A549 (cell line): Measurements from ENCODE around the gene UNC13D. TPM values are rescaled to one million over a fixed set of nuclear protein-coding genes. Genes with fewer than 3 reads are reported as not detected.
A peak's percentile ranks its signal among the peaks of the same experiment; 100 is the strongest.

Experiments used
- ATAC-seq, 2 experiments: fragments of 200-7000 bp in 1 of 2; fragments of >200 bp in 1 of 2; cut with Nextera tagmentation in 1 of 2; cut with Tn5 transposase in 1 of 2; 3 replicates each; pipeline versions ENCODE4 v1.8.0 to v1.9.1; 2018 to 2020; ENCODE audit warnings: mild to moderate bottlenecking in 1 of 2, moderate library complexity in 1 of 2
- CTCF ChIA-PET: fragments of 300-600 bp; sonication (Branson Sonifier 250); formaldehyde crosslinking; extraction: SDS; loops from one replicate; lab custom pipeline; 2021; ENCODE audit warnings: antibody characterized with exemption, inconsistent platforms; lab: Yijun Ruan, JAX
- POLR2A ChIA-PET: fragments of 350-600 bp; formaldehyde crosslinking; extraction: SDS; loops from one replicate; lab custom pipeline; 2021; ENCODE audit warnings: antibody characterized with exemption, inconsistent platforms; lab: Yijun Ruan, JAX
- DNase-seq, 2 experiments: peaks; one replicate each; pipeline versions ENCODE4 v3.0.0 to v3.0.0-alpha.2; 2011 to 2016; ENCODE audit warnings: low read depth in 1 of 2, low spot score in 1 of 2
- FAIRE-seq: peaks from 2 replicates; lab custom pipeline; 2011; peaks lifted over from hg19 to GRCh38; lab: Jason Lieb, UNC
- H3K27ac ChIP-seq, 2 experiments: fragments of >200 bp; sonication (Bioruptor Twin); formaldehyde crosslinking; 3 replicates each; pipeline ENCODE4 v1.5.1; 2016 to 2017
- H3K4me1 ChIP-seq: fragments of >200 bp; sonication (Bioruptor Twin); formaldehyde crosslinking; 3 replicates; pipeline ENCODE4 v1.6.1; 2016
- H3K4me2 ChIP-seq: fragments of >200 bp; sonication (Bioruptor Twin); formaldehyde crosslinking; 3 replicates; pipeline ENCODE4 v1.6.1; 2016
- H3K4me3 ChIP-seq: fragments of >200 bp; sonication (Bioruptor Twin); formaldehyde crosslinking; 3 replicates; pipeline ENCODE4 v1.5.1; 2016
- H3K9me3 ChIP-seq: fragments of >200 bp; sonication (Bioruptor Twin); formaldehyde crosslinking; 3 replicates; pipeline ENCODE4 v1.6.1; 2016
- BHLHE40 ChIP-seq: IDR thresholded peaks from 2 replicates; pipeline ENCODE4 v1.6.1; 2012; ENCODE audit warnings: low read depth, low read length, inconsistent platforms
- CHD2 ChIP-seq: fragments of 150-350 bp; IDR thresholded peaks from 2 replicates; pipeline ENCODE4 v1.6.1; 2014; ENCODE audit warnings: low read length; ENCODE audit not compliant: partially characterized antibody
- EHF ChIP-seq: fragments of 250-450 bp; sonication (Bioruptor Pico); IDR thresholded peaks from 2 replicates; pipeline ENCODE4 v1.5.0; 2020; ENCODE audit warnings: mild to moderate bottlenecking
- EP300 ChIP-seq, 2 experiments: fragments of >200 bp; sonication (Bioruptor Twin); formaldehyde crosslinking; IDR thresholded peaks; 2 replicates in 1 of 2; 3 replicates in 1 of 2; pipeline ENCODE4 v1.6.1; 2016 to 2017
- FOSB ChIP-seq: fragments of 250-450 bp; sonication (Bioruptor Pico); IDR thresholded peaks from 2 replicates; pipeline ENCODE4 v1.5.0; 2020; ENCODE audit warnings: mild to moderate bottlenecking, moderate library complexity
- GATA3 ChIP-seq: IDR thresholded peaks from 2 replicates; pipeline ENCODE4 v1.6.1; 2012; ENCODE audit warnings: borderline replicate concordance
- HEYL ChIP-seq: fragments of 250-450 bp; sonication (Bioruptor Pico); IDR thresholded peaks from 2 replicates; pipeline ENCODE4 v1.8.0; 2021; ENCODE audit warnings: mild to moderate bottlenecking, moderate library complexity
- MAFK ChIP-seq: fragments of 450-650 bp; IDR thresholded peaks from 2 replicates; pipeline ENCODE4 v1.6.1; 2014; ENCODE audit not compliant: partially characterized antibody
- MYC ChIP-seq: IDR thresholded peaks from 2 replicates; pipeline ENCODE4 v1.6.1; 2012; ENCODE audit warnings: mild to moderate bottlenecking, inconsistent platforms, low read length, improper control_type of control experiment, borderline replicate concordance
- NR3C1 ChIP-seq: fragments of >200 bp; sonication (Bioruptor Twin); formaldehyde crosslinking; IDR thresholded peaks from 3 replicates; pipeline ENCODE4 v1.6.1; 2017
- POLR2A ChIP-seq: IDR thresholded peaks from 2 replicates; pipeline ENCODE4 v1.6.1; 2012; ENCODE audit warnings: mild to moderate bottlenecking, low read length
- RARB ChIP-seq: fragments of 250-450 bp; sonication (Bioruptor Pico); IDR thresholded peaks from 2 replicates; pipeline ENCODE4 v1.8.0; 2021; ENCODE audit warnings: mild to moderate bottlenecking, moderate library complexity
- RFX5 ChIP-seq: fragments of 450-650 bp; IDR thresholded peaks from 2 replicates; pipeline ENCODE4 v1.7.1; 2014; ENCODE audit warnings: antibody characterized with exemption, mild to moderate bottlenecking, moderate library complexity
- RNF2 ChIP-seq: fragments of 200-600 bp; sonication (generic); IDR thresholded peaks from 2 replicates; pipeline ENCODE4 v1.6.1; 2016; ENCODE audit warnings: low read depth, mild to moderate bottlenecking, antibody characterized with exemption, moderate library complexity, borderline replicate concordance
- SMC3 ChIP-seq: fragments of >200 bp; sonication (Bioruptor Twin); formaldehyde crosslinking; IDR thresholded peaks from 3 replicates; pipeline ENCODE4 v1.6.1; 2018; ENCODE audit warnings: inconsistent platforms
- SREBF2 ChIP-seq: fragments of 450-650 bp; IDR thresholded peaks from 2 replicates; pipeline ENCODE4 v1.6.1; 2014; ENCODE audit warnings: mild to moderate bottlenecking, moderate library complexity
- TFCP2L1 ChIP-seq: fragments of 250-450 bp; sonication (Bioruptor Pico); IDR thresholded peaks from 2 replicates; pipeline ENCODE4 v1.5.0; 2021; ENCODE audit warnings: mild to moderate bottlenecking
- ZC3H11A ChIP-seq: fragments of 450-650 bp; IDR thresholded peaks from 2 replicates; pipeline ENCODE4 v1.6.1; 2014; ENCODE audit warnings: antibody characterized with exemption, mild to moderate bottlenecking
- ZNF302 ChIP-seq: fragments of 250-450 bp; sonication (Bioruptor Pico); IDR thresholded peaks from 2 replicates; pipeline ENCODE4 v1.9.0; 2021; ENCODE audit warnings: inconsistent platforms, mild to moderate bottlenecking, moderate library complexity
- WGBS: methylation state at CpG from one replicate; pipeline ENCODE4 v1.1.6; 2017; ENCODE audit errors: missing lambda C conversion rate; 5-methylcytosine and 5-hydroxymethylcytosine counted together
- polyA plus RNA-seq, 4 experiments: library from polyadenylated mRNA; depleted of rRNA in 3 of 4; stranded (reverse); fragments of >200 nt; fragmentation: RNase III in 1 of 4; extraction: RNeasy Plus Mini Kit Qiagen cat#74134 plus additional on column Dnase treatment in 1 of 4; gene quantifications; 2 replicates in 3 of 4; 3 replicates in 1 of 4; pipeline ENCODE4 v1.2.3, GENCODE V29; 2011 to 2017
- TF ChIP-seq, protein P1 (sequence below): IDR thresholded peaks from 2 replicates; pipeline ENCODE4 v1.6.1; 2012
- TF ChIP-seq, protein P2 (sequence below): fragments of >200 bp; sonication (Bioruptor Twin); formaldehyde crosslinking; IDR thresholded peaks from 2 replicates; pipeline ENCODE4 v1.6.1; 2016
- TF ChIP-seq, protein P3 (sequence below): fragments of 450-650 bp; IDR thresholded peaks from 2 replicates; pipeline ENCODE4 v1.6.1; 2014; ENCODE audit warnings: antibody characterized with exemption
- TF ChIP-seq, protein P4 (sequence below): fragments of 250-450 bp; sonication (Bioruptor Pico); IDR thresholded peaks from 2 replicates; pipeline ENCODE4 v1.5.0; 2021; ENCODE audit warnings: mild to moderate bottlenecking, moderate library complexity, borderline replicate concordance
- TF ChIP-seq, protein P5 (sequence below): fragments of >200 bp; sonication (Bioruptor Twin); formaldehyde crosslinking; IDR thresholded peaks from 3 replicates; pipeline ENCODE4 v1.5.1; 2016
- TF ChIP-seq, protein P6 (sequence below): IDR thresholded peaks from 2 replicates; pipeline ENCODE4 v1.6.1; 2012; ENCODE audit warnings: low read depth, borderline replicate concordance
- TF ChIP-seq, protein P7 (sequence below): fragments of >200 bp; sonication (Bioruptor Twin); formaldehyde crosslinking; IDR thresholded peaks from 3 replicates; pipeline ENCODE4 v1.6.1; 2016

The UNC13D gene
- polyA plus RNA-seq, 2 of the 4 experiments (the other 2 are of a cell fraction): 1.6 to 3.5 TPM

DNA sequence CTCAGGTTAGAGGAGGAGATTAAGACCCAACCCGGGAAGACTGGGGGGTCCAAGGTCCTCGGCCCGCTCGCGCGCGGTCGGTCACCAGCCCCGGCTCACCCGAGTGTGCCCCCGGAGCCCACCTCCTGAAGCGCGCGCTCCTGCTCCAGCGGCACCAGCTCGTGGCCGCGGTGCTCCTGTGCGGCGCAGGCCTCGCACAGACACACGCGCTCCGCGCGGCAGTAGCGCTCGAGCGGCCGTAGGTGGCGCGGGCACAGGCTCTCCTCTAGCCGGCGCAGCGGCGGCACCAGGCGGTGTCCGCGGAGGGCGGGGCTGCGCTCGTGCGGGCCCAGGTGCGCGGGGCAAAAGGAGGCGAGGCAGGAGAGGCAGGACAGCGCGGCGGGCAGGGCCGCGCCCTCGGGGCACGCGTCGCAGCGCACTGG is 33.6 kb upstream of the UNC13D start:
- TF ChIP-seq, protein P1, sequence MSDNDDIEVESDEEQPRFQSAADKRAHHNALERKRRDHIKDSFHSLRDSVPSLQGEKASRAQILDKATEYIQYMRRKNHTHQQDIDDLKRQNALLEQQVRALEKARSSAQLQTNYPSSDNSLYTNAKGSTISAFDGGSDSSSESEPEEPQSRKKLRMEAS: peak; percentile 54; the same call in 1 of the 2 replicates
- TF ChIP-seq, protein P2, sequence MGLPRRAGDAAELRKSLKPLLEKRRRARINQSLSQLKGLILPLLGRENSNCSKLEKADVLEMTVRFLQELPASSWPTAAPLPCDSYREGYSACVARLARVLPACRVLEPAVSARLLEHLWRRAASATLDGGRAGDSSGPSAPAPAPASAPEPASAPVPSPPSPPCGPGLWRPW: no peak
- TF ChIP-seq FOSB (CRISPR knock-in tag): no peak
- TF ChIP-seq CHD2: no peak
- TF ChIP-seq EP300 (IDR thresholded peaks at IDR 0.05): no peak
- no peak for TF ChIP-seq NR3C1
- TF ChIP-seq TFCP2L1: no peak
- no peak for TF ChIP-seq BHLHE40
- TF ChIP-seq, protein P3, sequence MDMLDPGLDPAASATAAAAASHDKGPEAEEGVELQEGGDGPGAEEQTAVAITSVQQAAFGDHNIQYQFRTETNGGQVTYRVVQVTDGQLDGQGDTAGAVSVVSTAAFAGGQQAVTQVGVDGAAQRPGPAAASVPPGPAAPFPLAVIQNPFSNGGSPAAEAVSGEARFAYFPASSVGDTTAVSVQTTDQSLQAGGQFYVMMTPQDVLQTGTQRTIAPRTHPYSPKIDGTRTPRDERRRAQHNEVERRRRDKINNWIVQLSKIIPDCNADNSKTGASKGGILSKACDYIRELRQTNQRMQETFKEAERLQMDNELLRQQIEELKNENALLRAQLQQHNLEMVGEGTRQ: no peak
- TF ChIP-seq, protein P4, sequence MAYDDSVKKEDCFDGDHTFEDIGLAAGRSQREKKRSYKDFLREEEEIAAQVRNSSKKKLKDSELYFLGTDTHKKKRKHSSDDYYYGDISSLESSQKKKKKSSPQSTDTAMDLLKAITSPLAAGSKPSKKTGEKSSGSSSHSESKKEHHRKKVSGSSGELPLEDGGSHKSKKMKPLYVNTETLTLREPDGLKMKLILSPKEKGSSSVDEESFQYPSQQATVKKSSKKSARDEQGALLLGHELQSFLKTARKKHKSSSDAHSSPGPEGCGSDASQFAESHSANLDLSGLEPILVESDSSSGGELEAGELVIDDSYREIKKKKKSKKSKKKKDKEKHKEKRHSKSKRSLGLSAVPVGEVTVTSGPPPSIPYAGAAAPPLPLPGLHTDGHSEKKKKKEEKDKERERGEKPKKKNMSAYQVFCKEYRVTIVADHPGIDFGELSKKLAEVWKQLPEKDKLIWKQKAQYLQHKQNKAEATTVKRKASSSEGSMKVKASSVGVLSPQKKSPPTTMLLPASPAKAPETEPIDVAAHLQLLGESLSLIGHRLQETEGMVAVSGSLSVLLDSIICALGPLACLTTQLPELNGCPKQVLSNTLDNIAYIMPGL (CRISPR knock-in tag): peak; percentile 22; the same call in 1 of the 2 replicates
- peak; percentile 83 for TF ChIP-seq MYC
- TF ChIP-seq POLR2A: peak; percentile 18; the same call in 1 of the 2 replicates
- no peak for TF ChIP-seq SMC3
- TF ChIP-seq, protein P5, sequence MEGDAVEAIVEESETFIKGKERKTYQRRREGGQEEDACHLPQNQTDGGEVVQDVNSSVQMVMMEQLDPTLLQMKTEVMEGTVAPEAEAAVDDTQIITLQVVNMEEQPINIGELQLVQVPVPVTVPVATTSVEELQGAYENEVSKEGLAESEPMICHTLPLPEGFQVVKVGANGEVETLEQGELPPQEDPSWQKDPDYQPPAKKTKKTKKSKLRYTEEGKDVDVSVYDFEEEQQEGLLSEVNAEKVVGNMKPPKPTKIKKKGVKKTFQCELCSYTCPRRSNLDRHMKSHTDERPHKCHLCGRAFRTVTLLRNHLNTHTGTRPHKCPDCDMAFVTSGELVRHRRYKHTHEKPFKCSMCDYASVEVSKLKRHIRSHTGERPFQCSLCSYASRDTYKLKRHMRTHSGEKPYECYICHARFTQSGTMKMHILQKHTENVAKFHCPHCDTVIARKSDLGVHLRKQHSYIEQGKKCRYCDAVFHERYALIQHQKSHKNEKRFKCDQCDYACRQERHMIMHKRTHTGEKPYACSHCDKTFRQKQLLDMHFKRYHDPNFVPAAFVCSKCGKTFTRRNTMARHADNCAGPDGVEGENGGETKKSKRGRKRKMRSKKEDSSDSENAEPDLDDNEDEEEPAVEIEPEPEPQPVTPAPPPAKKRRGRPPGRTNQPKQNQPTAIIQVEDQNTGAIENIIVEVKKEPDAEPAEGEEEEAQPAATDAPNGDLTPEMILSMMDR: peak; percentile 37
- TF ChIP-seq, protein P6, sequence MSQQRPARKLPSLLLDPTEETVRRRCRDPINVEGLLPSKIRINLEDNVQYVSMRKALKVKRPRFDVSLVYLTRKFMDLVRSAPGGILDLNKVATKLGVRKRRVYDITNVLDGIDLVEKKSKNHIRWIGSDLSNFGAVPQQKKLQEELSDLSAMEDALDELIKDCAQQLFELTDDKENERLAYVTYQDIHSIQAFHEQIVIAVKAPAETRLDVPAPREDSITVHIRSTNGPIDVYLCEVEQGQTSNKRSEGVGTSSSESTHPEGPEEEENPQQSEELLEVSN: peak; percentile 11
- Histone ChIP-seq H3K4me2 (peak overlapping the region; percentile 93), H3K4me3 (peak overlapping the region; percentile 85), H3K4me1 (peaks cover 36% of the 10 kb centered on the region), H3K9me3 (no peaks in the 10 kb centered on the region), H3K27ac (peak overlapping the region; percentile 92 to 94)
- 0% methylated on average over 44 of the region's 56 CpGs for WGBS
- CTCF ChIA-PET: interaction anchor here (0.6 to 22.8 kb wide), 42 partner anchors 10 to 502 kb away, joined by 3 to 513 read pairs (median 4); partner anchors contain the start of genes GALK1, MRPL38, TRIM65 and UNK
- ATAC-seq (peak; percentile 60 to 72), DNase-seq (peak in 1 of 2 experiments; percentile 86), FAIRE-seq (no peak)
- POLR2A ChIA-PET: interaction anchor here (1.0 to 4.9 kb wide), 9 partner anchors 11 to 113 kb away, joined by 3 to 52 read pairs (median 9); partner anchors contain the start of genes GALK1, MRPL38, TRIM65 and UNK

DNA sequence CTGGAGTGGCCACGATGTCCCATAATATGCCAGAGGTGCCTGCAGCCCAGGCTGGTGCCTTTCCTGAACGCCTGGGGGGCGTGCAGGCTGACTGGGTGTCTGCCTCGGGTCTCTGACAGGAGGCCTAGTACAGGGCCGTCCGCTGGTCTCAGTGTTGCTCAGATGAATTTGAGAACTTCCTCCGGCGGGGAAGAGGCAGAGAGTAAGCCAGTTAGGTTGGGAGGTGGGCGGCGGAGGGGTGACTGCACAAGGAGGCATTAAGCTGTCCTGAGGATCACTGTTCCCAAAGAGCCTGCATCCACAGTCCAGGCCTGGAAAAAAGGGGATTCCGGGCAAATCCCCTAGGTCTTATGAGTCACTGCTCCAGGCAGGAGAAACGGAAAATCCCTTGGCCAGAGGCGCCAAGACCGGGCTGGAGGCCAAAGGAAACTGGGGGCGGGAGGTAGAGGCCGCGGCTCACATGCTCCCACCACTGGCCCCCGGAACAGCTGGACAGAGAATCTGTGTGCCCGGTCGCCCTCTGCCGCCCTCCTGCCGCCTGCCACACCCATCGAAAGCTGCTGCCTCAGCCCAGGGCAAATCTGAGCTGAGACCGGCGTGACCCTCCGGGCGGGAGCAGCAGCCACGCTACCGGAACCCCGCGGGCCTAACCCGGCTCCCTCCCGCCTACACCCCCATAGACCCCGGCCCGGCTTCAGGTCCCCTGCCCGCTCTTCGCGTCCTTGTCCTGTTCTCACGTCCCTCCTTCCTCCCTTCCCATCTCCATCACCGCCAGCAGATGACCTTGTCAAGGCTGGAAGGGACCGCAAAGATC is 32.9 kb upstream of the UNC13D start:
- DNase-seq: peak; percentile 85 to 95
- Histone ChIP-seq H3K9me3 (no peaks in the 10 kb centered on the region), H3K4me3 (peak overlapping the region; percentile 85), H3K27ac (peak overlapping the region; percentile 92 to 94), H3K4me2 (peak overlapping the region; percentile 93), H3K4me1 (peaks cover 43% of the 10 kb centered on the region)
- ChIA-PET CTCF (interaction anchor here (0.6 to 22.8 kb wide), 37 partner anchors 10 to 501 kb away, joined by 3 to 513 read pairs (median 5); partner anchors contain the start of genes GALK1, MRPL38, TRIM65 and UNK), POLR2A (interaction anchor here (1.0 to 4.9 kb wide), 7 partner anchors 19 to 101 kb away, joined by 3 to 52 read pairs (median 18); partner anchors contain the start of genes MRPL38, TRIM65, UNK and WBP2)
- FAIRE-seq: no peak
- peak; percentile 46 to 66 for ATAC-seq
- WGBS: 1% methylated on average over 40 of the region's 41 CpGs
- TF ChIP-seq MAFK (peak; percentile 62), EHF (CRISPR knock-in tag) (no peak), HEYL (CRISPR knock-in tag) (no peak), RFX5 (0 out of 2 replicates have a peak, but pooled peaks have one; percentile 11), ZNF302 (no peak), SREBF2 (no peak), RNF2 (peak; percentile 96; the same call in 1 of the 2 replicates), RARB (CRISPR knock-in tag) (no peak), ZC3H11A (no peak), GATA3 (peak; percentile 70)
- TF ChIP-seq, protein P7, sequence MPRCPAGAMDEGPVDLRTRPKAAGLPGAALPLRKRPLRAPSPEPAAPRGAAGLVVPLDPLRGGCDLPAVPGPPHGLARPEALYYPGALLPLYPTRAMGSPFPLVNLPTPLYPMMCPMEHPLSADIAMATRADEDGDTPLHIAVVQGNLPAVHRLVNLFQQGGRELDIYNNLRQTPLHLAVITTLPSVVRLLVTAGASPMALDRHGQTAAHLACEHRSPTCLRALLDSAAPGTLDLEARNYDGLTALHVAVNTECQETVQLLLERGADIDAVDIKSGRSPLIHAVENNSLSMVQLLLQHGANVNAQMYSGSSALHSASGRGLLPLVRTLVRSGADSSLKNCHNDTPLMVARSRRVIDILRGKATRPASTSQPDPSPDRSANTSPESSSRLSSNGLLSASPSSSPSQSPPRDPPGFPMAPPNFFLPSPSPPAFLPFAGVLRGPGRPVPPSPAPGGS: 0 out of 3 replicates have a peak, but pooled peaks have one; percentile 56
- TF ChIP-seq, protein P6: peak; percentile 41; the same call in 1 of the 2 replicates
